Measurements from ENCODE around the gene CTXN1. TPM values are rescaled to one million over a fixed set of nuclear protein-coding genes. Genes with fewer than 3 reads are reported as not detected.

CTXN1 gene
- total RNA-seq, 4 donors from 2014 or later, result 18.3 to 33.3 (median 26.4) TPM

GRCh38 chr19:7917267-7918061, 8.5 kb downstream of the CTXN1 start:
- Histone ChIP-seq H3K27ac (peak overlapping the region in 3 of 4 donors; percentile 85 to 97 (median 94)), H3K36me3 (peaks cover 0 to 25% of the 10 kb centered on the region in 2 donors), H3K4me3 (peak overlapping the region; percentile 3 to 53), H3K4me1 (peaks cover 0 to 63% (median 43%) of the 10 kb centered on the region in 3 donors), H3K27me3 (peaks cover 50% of the 10 kb centered on the region), H3K9me3 (no peaks in the 10 kb centered on the region)
- ATAC-seq, result no peak
- WGBS, 2 donors (ENCODE audit: low coverage in 1 of 2), result 20% methylated on average over 1 of the region's 71 CpGs; no CpG with 5 or more reads in 1 of the 2 donors
- peak in 3 of 4 experiments; percentile 65 to 82 (median 65) for TF ChIP-seq CTCF (IDR thresholded peaks at IDR 0.05)
- peak in 1 of 2 donors; percentile 40 for TF ChIP-seq POLR2A (IDR thresholded peaks at IDR 0.05)
- no peak for TF ChIP-seq POLR2AphosphoS5 (IDR thresholded peaks at IDR 0.05)
- no peak for TF ChIP-seq EP300 (IDR thresholded peaks at IDR 0.05)

GRCh38 chr19:7916955-7917266, 9.0 kb downstream of the CTXN1 start:
- ATAC-seq, result no peak
- H3K4me3 ChIP-seq, result peak overlapping the region in 1 of 2 donors; percentile 53
- peaks cover 0 to 58% (median 37%) of the 10 kb centered on the region in 3 donors for H3K4me1 ChIP-seq
- H3K27me3 ChIP-seq, result peaks cover 50% of the 10 kb centered on the region
- peak overlapping the region in 3 of 4 donors; percentile 85 to 97 (median 94) for H3K27ac ChIP-seq
- H3K9me3 ChIP-seq, result no peaks in the 10 kb centered on the region
- H3K36me3 ChIP-seq, result peaks cover 0 to 25% of the 10 kb centered on the region in 2 donors
- no peak for TF ChIP-seq EP300 (IDR thresholded peaks at IDR 0.05)
- TF ChIP-seq POLR2A (IDR thresholded peaks at IDR 0.05), result no peak
- no peak for TF ChIP-seq CTCF (IDR thresholded peaks at IDR 0.05)
- TF ChIP-seq POLR2AphosphoS5 (IDR thresholded peaks at IDR 0.05), result no peak
- no CpG with 5 or more reads among the region's 12 CpGs for WGBS, 2 donors (ENCODE audit: low coverage in 1 of 2)

GRCh38 chr19:7916103-7916954, 9.6 kb downstream of the CTXN1 start:
- TF ChIP-seq CTCF (IDR thresholded peaks at IDR 0.05) (no peak), POLR2A (IDR thresholded peaks at IDR 0.05) (no peak), POLR2AphosphoS5 (IDR thresholded peaks at IDR 0.05) (no peak), EP300 (IDR thresholded peaks at IDR 0.05) (no peak)
- Histone ChIP-seq H3K27ac (peak overlapping the region in 3 of 4 donors; percentile 85 to 97 (median 94)), H3K9me3 (no peaks in the 10 kb centered on the region), H3K27me3 (peaks cover 50% of the 10 kb centered on the region), H3K4me1 (peaks cover 0 to 52% (median 31%) of the 10 kb centered on the region in 3 donors), H3K36me3 (peaks cover 0 to 26% of the 10 kb centered on the region in 2 donors), H3K4me3 (peak overlapping the region; percentile 3 to 53)
- ATAC-seq, result no peak
- WGBS, 2 donors (ENCODE audit: low coverage in 1 of 2), result 0% methylated on average over 3 of the region's 104 CpGs; no CpG with 5 or more reads in 1 of the 2 donors

- peaks cover 0 to 47% (median 31%) of the 10 kb centered on the region in 3 donors for H3K4me1 ChIP-seq
- WGBS, 2 donors (ENCODE audit: low coverage in 1 of 2), result 43 to 52% methylated on average over 5 to 11 of the region's 24 CpGs
- ATAC-seq, result no peak
- no peaks in the 10 kb centered on the region for H3K9me3 ChIP-seq
- H3K4me3 ChIP-seq, result peak overlapping the region in 1 of 2 donors; percentile 53
- peaks cover 0 to 35% of the 10 kb centered on the region in 2 donors for H3K36me3 ChIP-seq
- TF ChIP-seq POLR2AphosphoS5 (IDR thresholded peaks at IDR 0.05) (no peak), CTCF (IDR thresholded peaks at IDR 0.05) (no peak)
- H3K27me3 ChIP-seq, result peaks cover 50% of the 10 kb centered on the region
- peak overlapping the region in 2 of 4 donors; percentile 94 to 97 for H3K27ac ChIP-seq
These were observed 10.5 kb downstream of the CTXN1 start for GRCh38 chr19:7915250-7916102.

Measured in gastroesophageal sphincter (tissue), 4 donors.